GM19455 (cell line): ENCODE data around the gene IQGAP1.
"Not testable (repeated sequence)": the region's sequence is repeated elsewhere in the genome, so short reads cannot be mapped to it uniquely, and the experiment has no call there.

Experiments used
- ATAC-seq: cut with Tn5 transposase; IDR thresholded peaks from one replicate; pipeline ENCODE4 v1.9.1; 2021; ENCODE audit not compliant: unreplicated experiment

Gene IQGAP1

DNA sequence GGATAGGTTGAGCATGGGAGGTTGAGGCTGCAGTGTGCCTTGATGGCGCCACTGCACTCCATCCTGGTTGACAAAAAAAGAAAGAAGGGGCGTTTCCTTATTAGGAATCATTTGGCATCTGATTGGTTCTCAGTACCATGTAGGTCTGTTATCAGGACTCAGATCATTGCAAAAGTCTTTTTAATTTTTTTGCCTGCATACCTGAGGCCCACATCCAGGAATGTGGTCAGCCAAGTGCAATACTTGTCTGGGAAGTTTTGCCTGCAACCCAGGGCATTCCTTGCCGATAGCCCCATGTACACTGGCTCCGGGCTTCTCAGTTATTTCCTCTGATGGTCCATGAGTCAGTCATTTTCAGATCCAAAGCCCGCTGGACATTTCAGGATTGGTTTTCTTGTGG is 91.6 kb downstream of the IQGAP1 start:
- no peak for ATAC-seq

DNA sequence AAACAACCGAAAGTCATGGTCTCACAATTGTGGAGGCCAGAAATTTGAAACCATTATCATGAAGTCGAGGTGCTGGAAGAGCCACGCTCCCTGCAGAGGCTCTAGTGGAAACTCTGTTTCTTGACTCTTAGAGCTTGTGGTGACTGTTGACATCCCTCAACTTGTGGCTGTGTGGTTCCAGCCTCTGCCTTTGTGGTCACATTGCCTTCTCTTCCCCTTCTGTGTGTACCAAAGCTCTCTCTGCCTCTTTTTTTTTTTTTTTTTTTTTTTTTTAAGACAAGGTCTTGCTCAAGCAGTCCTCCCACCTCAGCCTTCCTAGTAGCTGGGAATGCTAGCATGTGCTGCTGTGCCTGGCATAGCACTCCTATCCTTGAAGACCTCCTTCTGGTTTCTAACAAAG is 93.0 kb downstream of the IQGAP1 start:
- no peak for ATAC-seq

DNA sequence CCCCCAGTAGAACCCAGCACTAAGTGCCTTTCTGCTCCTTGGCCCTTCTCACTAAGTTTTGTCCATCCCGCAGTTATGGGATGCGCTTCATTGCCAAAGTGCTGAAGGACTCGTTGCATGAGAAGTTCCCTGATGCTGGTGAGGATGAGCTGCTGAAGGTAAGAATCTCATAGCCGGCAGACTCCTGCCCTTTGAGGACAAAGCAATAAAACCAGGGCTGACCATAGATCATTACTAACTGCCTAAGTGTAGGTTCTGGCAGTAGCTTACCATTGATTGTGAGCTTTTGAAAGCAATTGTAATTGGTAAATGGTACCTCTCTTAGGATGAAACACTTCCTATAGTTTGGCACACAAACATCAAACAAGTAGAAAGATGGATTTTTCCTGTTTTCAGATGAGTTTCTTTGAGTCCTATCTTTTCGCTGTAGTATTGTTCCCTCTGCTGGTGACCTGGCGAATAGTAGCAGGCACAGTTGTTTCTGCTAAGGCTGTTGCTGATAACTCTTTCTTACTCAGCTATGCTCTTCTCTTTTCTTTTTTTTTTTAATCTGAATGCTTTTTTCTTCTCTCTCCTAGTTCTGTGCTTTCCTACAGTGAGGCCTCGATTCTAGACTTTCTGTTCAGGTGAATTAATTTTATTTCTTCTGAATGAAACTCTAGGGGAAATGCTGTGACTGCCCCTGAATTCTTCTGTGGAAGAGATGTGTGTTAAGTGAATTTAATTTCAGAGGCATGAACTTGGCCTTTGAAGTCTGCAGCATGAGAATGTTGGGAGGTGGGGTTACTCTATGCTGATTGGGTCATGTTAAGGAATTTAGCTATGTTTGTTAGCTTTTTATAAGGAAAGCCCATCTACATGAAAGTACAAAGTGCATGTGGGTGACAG is 94.3 kb downstream of the IQGAP1 start:
- no peak for ATAC-seq

DNA sequence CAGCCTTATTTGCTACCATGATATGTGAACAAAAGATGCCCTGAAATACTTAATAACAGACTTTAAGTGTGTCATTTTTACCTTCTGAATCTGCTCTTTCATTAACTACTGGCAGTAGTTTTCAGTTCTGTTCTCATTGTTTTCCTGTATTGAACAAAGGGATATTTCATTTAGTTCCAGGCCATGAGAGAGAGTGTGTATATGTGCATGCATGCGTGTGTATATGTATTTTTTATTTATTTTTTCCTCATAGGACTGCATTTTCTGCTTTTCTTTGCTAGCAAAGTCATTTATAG is 94.9 kb downstream of the IQGAP1 start:
- ATAC-seq: no peak

DNA sequence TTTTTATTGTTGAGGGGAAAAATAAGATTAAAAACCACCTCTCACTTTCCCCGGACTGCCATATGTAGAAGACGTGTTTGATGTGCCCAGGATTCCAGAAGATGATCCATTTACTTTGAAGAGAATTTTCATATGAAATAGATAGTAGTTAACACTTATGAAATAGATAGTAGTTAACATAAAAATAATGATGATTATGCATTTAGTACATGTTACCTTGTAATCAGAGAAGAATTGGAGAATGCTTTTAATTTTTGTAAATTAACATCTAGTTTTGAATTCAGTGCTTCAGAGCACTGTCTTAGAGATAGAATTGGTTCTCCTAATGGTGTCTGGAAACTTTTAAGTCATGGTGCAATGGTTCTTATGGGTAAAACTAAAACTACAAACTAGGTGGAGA is 95.6 kb downstream of the IQGAP1 start:
- no peak for ATAC-seq

DNA sequence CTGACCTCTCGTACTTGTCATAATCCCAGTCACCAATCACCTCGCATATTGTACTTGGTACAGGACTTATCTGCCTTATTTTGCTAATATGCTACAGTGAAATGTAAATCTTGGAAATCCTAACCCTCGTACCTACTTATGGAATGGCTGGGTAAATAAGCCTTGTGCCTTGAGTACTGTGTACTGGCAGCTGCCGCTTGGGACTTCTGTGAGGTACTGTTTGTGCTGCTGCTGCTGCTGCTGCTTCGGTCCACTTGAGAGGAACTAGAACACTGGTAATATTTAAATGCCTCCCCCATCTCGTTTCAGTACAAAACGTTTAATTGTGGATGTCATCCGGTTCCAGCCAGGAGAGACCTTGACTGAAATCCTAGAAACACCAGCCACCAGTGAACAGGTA is 99.1 kb downstream of the IQGAP1 start:
- no peak for ATAC-seq

DNA sequence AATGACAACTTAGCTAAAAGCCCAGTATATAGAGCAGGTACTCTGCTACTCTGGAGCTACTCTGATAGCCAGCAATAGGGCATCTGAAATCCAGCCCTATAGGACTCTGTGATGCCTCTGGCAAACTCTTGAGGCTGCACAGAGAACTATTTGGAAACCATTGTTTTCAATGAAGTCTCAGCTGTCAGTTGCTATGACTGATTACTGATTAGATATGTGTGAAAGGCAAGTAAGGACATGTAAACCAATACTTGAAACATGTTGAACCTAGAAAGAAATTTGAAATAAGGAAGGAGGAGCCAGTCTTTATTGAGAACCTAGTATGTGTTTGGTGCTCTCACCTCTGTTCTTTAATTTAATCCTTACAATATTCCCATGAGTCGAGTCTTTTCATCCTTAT is 101.5 kb downstream of the IQGAP1 start:
- no peak for ATAC-seq

DNA sequence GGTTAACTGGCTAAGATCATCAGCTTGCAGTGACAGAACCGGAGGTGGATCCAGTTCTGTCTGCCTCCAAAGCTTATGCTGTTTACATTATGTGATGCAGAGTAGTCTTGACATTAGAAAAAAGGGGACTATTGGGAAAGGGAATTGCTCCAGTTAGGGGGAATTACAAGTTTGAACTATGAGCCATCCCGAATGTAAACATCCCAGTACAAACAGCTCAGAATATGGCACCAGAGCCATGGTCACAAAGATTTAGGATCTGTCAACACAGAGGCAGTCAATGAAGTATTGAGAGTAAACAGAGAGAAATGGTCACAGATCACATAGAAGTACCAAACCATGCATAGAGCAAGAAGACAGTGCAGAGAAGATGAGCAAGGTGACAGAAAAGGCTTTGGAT is 101.9 kb downstream of the IQGAP1 start:
- ATAC-seq: no peak

DNA sequence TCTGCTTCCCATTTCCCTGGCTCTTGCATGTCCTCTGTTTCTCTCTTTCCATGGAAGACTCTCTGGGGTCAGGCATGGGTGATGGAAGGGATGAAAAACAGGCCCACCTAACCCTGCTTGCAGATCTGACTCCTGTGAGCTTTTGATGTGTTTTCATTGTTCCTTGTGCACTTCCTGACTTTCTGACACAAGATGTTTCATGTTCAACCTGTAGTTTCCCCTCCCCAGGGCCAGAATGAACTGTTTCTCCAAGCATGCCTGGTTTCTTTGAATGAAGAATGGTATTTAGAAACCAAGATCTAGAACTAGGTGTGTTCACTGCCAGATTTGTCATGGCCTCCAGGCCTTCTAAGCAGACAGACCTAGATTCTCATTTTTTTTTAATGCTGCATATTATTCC is 105.6 kb downstream of the IQGAP1 start:
- no peak for ATAC-seq

DNA sequence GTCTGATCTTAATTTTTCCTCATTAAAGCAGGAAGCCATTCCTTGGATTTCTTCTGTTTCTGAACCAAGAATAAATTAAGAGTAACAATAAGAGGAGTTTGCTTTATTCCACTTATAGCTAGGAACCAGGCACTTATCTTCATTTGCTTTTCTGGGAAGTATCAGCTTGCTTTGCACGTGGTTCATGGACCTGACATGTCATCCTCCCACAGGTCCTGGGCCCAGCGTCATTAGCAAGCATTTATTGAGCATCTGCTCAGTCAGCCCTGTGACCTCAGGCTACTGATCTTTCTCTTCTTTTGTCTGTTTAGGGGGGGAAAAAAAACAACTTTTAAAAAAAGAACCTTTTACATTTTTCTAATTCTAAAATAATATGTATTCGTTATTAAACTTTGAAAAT is 107.0 kb downstream of the IQGAP1 start:
- no peak for ATAC-seq

DNA sequence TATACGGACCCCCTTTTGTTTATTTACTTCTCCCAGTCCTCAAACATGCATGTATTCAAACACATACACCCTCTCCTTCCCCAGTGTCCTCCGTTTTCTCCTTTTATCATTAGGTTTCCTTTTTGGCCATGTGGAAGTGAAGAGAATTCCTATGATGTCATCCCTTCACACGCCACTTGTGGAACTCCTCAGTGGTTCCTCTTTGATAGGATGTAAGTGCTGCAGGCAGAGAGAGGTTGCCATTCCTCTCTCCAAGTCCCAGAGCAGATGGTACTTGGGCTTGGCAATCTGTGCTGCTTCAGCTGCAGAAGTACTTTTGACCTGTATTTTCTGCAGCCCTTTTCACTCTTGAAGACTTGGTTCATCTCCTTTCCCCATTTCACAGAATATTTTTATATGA is 108.7 kb downstream of the IQGAP1 start:
- ATAC-seq: no peak

DNA sequence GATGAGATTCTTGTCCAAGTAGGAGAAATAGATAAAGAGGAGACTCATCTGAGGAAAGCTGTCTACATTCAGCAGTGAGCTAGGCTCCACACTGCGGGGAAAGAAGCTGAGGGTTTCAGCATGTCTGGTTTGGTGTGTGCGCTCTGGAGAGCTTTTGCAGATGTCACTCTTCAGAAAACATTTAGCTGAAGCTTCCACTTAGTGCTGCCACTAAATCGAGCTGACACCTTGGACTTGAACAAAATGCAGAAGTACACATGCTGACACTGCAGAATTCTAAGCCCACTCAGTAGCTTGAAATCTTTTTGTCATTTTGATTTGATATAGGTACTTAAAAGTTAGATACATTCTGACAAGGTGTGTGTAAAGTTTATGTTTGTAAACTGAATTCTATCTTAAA is 109.3 kb downstream of the IQGAP1 start:
- ATAC-seq: no peak

DNA sequence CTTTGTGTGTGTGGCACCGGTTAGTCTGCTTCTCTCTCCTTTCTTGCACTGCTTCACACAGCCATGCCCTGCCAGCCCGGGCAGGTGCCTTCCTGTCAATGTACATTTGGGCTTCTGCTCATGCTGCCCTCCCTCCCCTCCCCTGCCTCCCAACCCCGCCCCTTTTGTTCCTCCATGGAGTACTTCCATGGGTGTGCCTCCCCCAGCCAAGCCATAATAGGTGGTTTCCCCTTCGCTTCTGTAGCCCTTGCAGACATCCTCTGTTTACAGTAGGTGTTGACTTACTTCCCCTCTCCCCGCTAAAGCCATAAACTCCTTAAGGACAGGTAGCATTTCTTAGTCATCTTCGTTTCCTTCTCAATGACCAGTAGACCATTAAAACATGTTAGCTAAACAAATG is 109.9 kb downstream of the IQGAP1 start:
- no peak for ATAC-seq

DNA sequence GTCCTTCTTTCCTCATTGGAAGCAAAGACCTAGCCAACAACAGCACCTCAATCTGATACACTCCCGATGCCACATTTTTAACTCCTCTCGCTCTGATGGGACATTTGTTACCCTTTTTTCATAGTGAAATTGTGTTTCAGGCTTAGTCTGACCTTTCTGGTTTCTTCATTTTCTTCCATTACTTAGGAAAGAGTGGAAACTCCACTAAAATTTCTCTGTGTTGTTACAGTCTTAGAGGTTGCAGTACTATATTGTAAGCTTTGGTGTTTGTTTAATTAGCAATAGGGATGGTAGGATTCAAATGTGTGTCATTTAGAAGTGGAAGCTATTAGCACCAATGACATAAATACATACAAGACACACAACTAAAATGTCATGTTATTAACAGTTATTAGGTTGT is 112.1 kb downstream of the IQGAP1 start:
- ATAC-seq: no peak

DNA sequence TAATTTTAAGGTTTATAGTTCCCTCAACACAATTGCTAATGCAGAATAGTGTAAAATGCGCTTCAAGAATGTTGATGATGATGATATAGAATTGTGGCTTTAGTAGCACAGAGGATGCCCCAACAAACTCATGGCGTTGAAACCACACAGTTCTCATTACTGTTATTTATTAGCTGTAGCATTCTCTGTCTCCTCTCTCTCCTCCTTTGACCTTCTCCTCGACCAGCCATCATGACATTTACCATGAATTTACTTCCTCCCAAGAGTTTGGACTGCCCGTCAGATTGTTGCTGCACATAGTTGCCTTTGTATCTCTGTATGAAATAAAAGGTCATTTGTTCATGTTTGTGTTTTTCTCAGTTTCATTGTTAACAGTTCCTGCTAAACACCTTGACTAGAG is 113.9 kb downstream of the IQGAP1 start:
- ATAC-seq: no peak

DNA sequence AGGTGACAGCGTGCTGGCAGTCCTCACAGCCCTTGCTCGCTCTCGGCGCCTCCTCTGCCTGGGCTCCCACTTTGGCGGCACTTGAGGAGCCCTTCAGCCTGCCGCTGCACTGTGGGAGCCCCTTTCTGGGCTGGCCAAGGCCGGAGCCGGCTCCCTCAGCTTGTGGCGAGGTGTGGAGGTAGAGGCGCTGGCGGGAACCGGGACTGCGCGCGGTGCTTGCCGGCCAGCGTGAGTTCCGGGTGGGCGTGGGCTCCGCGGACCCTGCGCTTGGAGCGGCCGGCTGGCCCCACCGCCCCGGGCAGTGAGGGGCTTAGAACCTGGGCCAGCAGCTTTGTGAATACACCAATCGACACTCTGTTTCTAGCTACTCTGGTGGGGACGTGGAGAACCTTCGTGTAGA is 122.7 kb downstream of the IQGAP1 start:
- not testable (repeated sequence) for ATAC-seq

DNA sequence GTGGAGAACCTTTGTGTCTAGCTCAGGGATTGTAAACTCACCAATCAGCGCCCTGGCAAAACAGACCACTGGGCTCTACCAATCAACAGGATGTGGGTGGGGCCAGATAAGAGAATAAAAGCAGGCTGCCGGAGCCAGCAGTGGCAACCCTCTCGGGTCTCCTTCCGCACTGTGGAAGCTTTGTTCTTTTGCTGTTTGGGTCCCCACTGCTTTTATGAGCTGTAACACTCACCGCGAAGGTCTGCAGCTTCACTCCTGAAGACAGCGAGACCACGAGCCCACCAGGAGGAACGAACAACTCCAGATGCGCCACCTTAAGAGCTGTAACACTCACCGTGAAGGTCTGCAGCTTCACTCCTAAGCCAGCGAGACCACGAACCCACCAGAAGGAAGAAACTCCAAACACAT is 123.2 kb downstream of the IQGAP1 start:
- not testable (repeated sequence) for ATAC-seq

DNA sequence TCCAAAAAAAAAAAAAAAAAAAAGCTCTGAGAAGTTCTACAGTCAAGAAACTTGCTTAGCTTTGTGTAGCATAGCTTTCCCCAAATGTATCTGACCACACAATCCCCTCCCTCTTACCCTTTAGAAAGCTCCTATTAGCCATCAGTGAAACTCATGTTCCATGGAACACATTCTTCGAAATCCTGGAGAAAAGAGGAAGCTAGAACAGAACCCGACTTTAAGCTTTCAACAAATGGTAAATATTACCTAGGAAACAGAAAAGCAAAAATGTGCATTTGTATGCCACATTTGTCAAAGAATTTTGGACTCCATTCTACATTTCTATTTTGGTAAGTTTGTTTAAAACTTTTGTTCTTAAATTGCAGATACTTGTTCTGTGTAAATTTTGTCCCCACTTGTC is 124.2 kb downstream of the IQGAP1 start:
- no peak for ATAC-seq

DNA sequence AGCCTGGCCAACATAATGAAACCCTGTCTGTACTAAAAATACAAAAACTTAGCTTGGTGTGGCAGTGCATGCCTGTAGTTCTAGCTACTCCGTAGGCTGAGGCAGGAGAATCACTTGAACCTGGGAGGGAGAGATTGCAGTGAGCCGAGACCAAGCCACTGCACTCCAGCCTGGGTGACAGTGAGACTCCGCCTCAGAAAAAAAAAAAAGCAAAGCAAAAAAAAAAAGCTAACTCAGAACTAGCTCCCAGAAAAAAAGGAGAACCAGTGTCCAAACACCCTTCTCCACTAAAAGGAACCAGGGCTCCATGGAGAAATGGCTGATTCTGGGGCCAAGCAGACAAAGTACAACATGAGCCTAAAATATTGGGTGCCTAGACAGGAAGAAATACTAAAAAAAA is 124.9 kb downstream of the IQGAP1 start:
- no peak for ATAC-seq

DNA sequence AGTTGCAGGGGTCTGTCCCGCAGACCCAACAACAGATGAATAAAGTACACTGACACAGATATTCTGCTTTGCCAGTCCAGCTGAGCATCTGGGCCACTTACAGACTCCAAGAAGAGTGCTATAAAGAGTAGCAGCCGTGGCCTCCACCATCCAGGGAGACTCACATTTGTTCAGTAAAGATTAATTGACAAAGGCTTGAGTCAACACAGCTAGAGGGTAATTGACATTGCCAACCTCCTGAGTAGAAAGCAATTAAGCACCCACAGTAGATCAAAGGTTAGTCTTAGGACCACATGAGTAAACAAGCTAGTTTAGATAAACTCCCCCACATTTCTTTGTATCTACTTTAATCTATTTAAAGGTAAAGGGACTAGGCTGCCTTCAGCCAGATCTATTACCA is 125.4 kb downstream of the IQGAP1 start:
- no peak for ATAC-seq

DNA sequence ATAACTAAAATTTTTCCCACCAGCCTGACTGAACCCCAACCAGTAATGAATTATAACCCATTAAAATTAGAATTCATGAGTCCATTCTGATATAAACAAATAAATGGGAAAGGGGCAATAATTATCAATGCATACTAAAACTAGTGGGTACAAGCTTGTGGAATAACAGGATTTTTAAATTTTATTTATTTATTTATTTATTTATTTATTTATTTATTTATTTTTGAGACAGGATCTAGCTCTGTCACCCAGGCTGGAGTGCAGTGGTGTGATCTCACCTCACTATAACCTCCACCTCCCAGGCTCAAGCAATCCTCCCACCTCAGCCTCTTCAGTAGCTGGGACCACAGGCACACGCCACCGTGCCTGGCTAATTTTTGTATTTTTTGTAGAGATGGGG is 125.9 kb downstream of the IQGAP1 start:
- ATAC-seq: not testable (repeated sequence)

DNA sequence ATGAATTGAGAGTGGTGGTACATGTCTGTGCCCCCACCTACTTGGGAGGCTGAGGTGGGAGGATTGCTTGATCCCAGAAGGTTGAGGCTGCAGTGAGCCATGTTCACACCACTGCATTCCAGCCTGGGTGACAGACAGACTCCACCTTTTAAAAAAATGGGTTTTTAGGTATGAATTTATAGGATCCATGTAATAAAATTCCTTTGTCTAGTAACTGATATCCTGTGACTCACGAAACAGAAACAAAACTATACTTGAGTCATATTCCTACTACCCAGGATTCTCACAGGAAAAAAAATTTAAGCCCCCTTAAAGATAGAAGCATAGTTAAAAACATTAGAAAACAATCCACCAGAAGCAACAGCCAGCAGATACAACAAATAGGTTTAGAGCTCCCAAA is 131.6 kb downstream of the IQGAP1 start:
- ATAC-seq: no peak

DNA sequence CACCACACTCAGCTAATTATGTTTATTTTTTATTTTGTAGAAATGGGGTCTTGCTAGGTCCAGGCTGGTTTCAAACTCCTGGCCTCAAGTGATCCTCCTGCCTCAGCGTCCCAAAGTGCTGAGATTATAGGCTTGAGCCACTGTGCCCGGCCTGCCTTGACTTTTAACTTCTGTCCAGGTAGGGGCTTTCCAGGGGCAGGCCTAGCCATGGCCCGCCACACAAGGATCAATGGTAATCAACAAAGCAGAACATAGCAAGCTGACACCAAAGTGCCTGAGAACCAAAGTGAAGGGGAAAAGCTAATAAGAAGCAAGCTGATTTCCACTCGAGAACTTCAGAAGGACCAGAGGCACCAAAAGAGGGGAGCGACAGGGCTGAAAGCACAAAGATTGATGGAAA is 132.3 kb downstream of the IQGAP1 start:
- no peak for ATAC-seq
